H9 (cell line): ENCODE measurements around the gene OGFOD1. TPM values are rescaled to one million over a fixed set of nuclear protein-coding genes. Genes with fewer than 3 reads are reported as not detected.

Source experiments
- DNase-seq: peaks from one replicate; pipeline ENCODE4 v3.0.0-alpha.2; 2017
- H2AFZ ChIP-seq: one replicate; pipeline ENCODE4 v1.6.1; 2013; ENCODE audit warnings: mild to moderate bottlenecking, low read length, control low read depth, moderate library complexity
- H2AK5ac ChIP-seq: 2 replicates; pipeline ENCODE4 v1.6.1; 2013; ENCODE audit warnings: low read length, control low read depth, mixed read lengths; ENCODE audit not compliant: insufficient read length
- H2BK120ac ChIP-seq: one replicate; pipeline ENCODE4 v1.6.1; 2013; ENCODE audit warnings: low read depth, mild to moderate bottlenecking, low read length, control low read depth, inconsistent platforms; ENCODE audit not compliant: poor library complexity, severe bottlenecking
- H2BK12ac ChIP-seq: 2 replicates; pipeline ENCODE4 v1.6.1; 2013; ENCODE audit warnings: low read length, control low read depth, mixed read lengths, low read depth; ENCODE audit not compliant: insufficient read length
- H2BK15ac ChIP-seq: 2 replicates; pipeline ENCODE4 v1.6.1; 2013; ENCODE audit warnings: low read depth, low read length, control low read depth
- H2BK20ac ChIP-seq: one replicate; pipeline ENCODE4 v1.6.1; 2013; ENCODE audit warnings: low read depth, mild to moderate bottlenecking, low read length, control low read depth, inconsistent platforms; ENCODE audit not compliant: poor library complexity, severe bottlenecking
- H2BK5ac ChIP-seq: 2 replicates; pipeline ENCODE4 v1.6.1; 2013; ENCODE audit warnings: low read length, control low read depth, mixed read lengths; ENCODE audit not compliant: insufficient read length
- H3K14ac ChIP-seq: 2 replicates; pipeline ENCODE4 v1.6.1; 2013; ENCODE audit warnings: low read length, control low read depth; ENCODE audit not compliant: insufficient read depth
- H3K18ac ChIP-seq: 2 replicates; pipeline ENCODE4 v1.6.1; 2013; ENCODE audit warnings: low read depth, mild to moderate bottlenecking, mixed read lengths, low read length, control low read depth; ENCODE audit not compliant: insufficient read length
- H3K23ac ChIP-seq: 2 replicates; pipeline ENCODE4 v1.6.1; 2013; ENCODE audit warnings: low read length, control low read depth, mixed read lengths, low read depth; ENCODE audit not compliant: insufficient read length
- H3K23me2 ChIP-seq: 2 replicates; pipeline ENCODE4 v1.6.1; 2013; ENCODE audit warnings: low read depth, mild to moderate bottlenecking, mixed read lengths, low read length, control low read depth; ENCODE audit not compliant: insufficient read length, poor library complexity, severe bottlenecking
- H3K27ac ChIP-seq: 2 replicates; pipeline ENCODE4 v1.5.1; 2013; ENCODE audit warnings: low read length, control low read depth, mixed read lengths, low read depth; ENCODE audit not compliant: insufficient read length
- H3K27me3 ChIP-seq: 2 replicates; pipeline ENCODE4 v1.6.1; 2013; ENCODE audit warnings: low read length, control low read depth, inconsistent platforms; ENCODE audit not compliant: insufficient read depth
- H3K4ac ChIP-seq: 2 replicates; pipeline ENCODE4 v1.6.1; 2013; ENCODE audit warnings: low read depth, mild to moderate bottlenecking, control low read depth, inconsistent platforms, low read length, moderate library complexity
- H3K4me1 ChIP-seq: 2 replicates; pipeline ENCODE4 v1.6.1; 2013; ENCODE audit warnings: low read length, control low read depth, inconsistent platforms; ENCODE audit not compliant: insufficient read depth
- H3K4me2 ChIP-seq: 2 replicates; pipeline ENCODE4 v1.6.1; 2013; ENCODE audit warnings: low read length, control low read depth, mixed read lengths; ENCODE audit not compliant: insufficient read length, insufficient read depth
- H3K56ac ChIP-seq: 2 replicates; pipeline ENCODE4 v1.6.1; 2013; ENCODE audit warnings: low read depth, mild to moderate bottlenecking, mixed read lengths, low read length, control low read depth; ENCODE audit not compliant: insufficient read length
- H3K79me1 ChIP-seq: 2 replicates; pipeline ENCODE4 v1.6.1; 2013; ENCODE audit warnings: low read depth, mild to moderate bottlenecking, moderate library complexity, low read length, control low read depth, inconsistent platforms; ENCODE audit not compliant: insufficient read depth, poor library complexity, severe bottlenecking
- H3K79me2 ChIP-seq: 2 replicates; pipeline ENCODE4 v1.6.1; 2013; ENCODE audit warnings: low read length, control low read depth, inconsistent platforms; ENCODE audit not compliant: insufficient read depth
- H3K9ac ChIP-seq: 2 replicates; pipeline ENCODE4 v1.6.1; 2013; ENCODE audit warnings: low read length, control low read depth, mixed read lengths; ENCODE audit not compliant: insufficient read length; ENCODE audit errors: extremely low read depth
- H3K9me3 ChIP-seq: one replicate; pipeline ENCODE4 v1.6.1; 2013; ENCODE audit warnings: low read depth, low read length, inconsistent platforms; ENCODE audit not compliant: control insufficient read depth
- H3T11ph ChIP-seq: one replicate; pipeline ENCODE4 v1.6.1; 2013; ENCODE audit warnings: mild to moderate bottlenecking, low read length, control low read depth, inconsistent platforms
- H4K20me1 ChIP-seq: one replicate; pipeline ENCODE4 v1.6.1; 2013; ENCODE audit not compliant: control insufficient read depth, insufficient read length, insufficient read depth
- H4K5ac ChIP-seq: 2 replicates; pipeline ENCODE4 v1.6.1; 2013; ENCODE audit warnings: low read depth, mild to moderate bottlenecking, mixed read lengths, low read length, control low read depth; ENCODE audit not compliant: insufficient read length
- H4K8ac ChIP-seq: replicated peaks from 2 replicates; pipeline ENCODE4 v1.6.1; 2013; ENCODE audit warnings: low read length, control low read depth, mixed read lengths, low read depth; ENCODE audit not compliant: insufficient read length
- H4K91ac ChIP-seq: 2 replicates; pipeline ENCODE4 v1.6.1; 2013; ENCODE audit warnings: low read depth, mild to moderate bottlenecking, moderate library complexity, mixed read lengths, low read length, control low read depth; ENCODE audit not compliant: insufficient read length
- H3K27ac Mint-ChIP-seq, 3 experiments: 2 replicates in 2 of 3; 3 replicates in 1 of 3; pipeline ENCODE4 v1.8.0; 2020 to 2021; ENCODE audit warnings: mixed read lengths in 3 of 3, mild to moderate bottlenecking in 1 of 3, moderate library complexity in 1 of 3
- H3K27me3 Mint-ChIP-seq: 2 replicates; pipeline ENCODE4 v1.8.0; 2021; ENCODE audit warnings: low read depth, mild to moderate bottlenecking, moderate library complexity, mixed read lengths
- H3K36me3 Mint-ChIP-seq, 3 experiments: 2 replicates in 2 of 3; 3 replicates in 1 of 3; pipeline ENCODE4 v1.8.0; 2020 to 2021; ENCODE audit warnings: low read depth in 3 of 3, mixed read lengths in 3 of 3; ENCODE audit not compliant: insufficient read depth in 1 of 3
- H3K4me1 Mint-ChIP-seq, 2 experiments: 2 replicates each; pipeline ENCODE4 v1.8.0; 2020; ENCODE audit warnings: mixed read lengths in 2 of 2
- H3K4me3 Mint-ChIP-seq, 2 experiments: 2 replicates in 1 of 2; 3 replicates in 1 of 2; pipeline ENCODE4 v1.8.0; 2020 to 2021; ENCODE audit warnings: mild to moderate bottlenecking in 2 of 2, mixed read lengths in 2 of 2, moderate library complexity in 1 of 2
- H3K9me3 Mint-ChIP-seq, 2 experiments: 2 replicates in 1 of 2; 3 replicates in 1 of 2; pipeline ENCODE4 v1.8.0; 2020; ENCODE audit warnings: mild to moderate bottlenecking in 2 of 2, mixed read lengths in 2 of 2, moderate library complexity in 1 of 2
- WGBS: extraction: QIAGEN DNeasy Blood & Tissue Kit; methylation state at CpG from one replicate; pipeline ENCODE4 v1.1.7; 2013; ENCODE audit warnings: missing lambda C conversion rate, low lambda C conversion rate, mixed read lengths; ENCODE audit not compliant: insufficient read length; ENCODE audit errors: extremely low coverage; 5-methylcytosine and 5-hydroxymethylcytosine counted together
- long read RNA-seq: library from polyadenylated mRNA; unstranded; transcript quantifications from one replicate; pipeline ENCODE4 v2.0.0, GENCODE V29; 2020
- total RNA-seq: library from RNA; stranded (reverse); gene quantifications from 2 replicates; pipeline ENCODE4 v1.2.1, GENCODE V29; 2021
- TF ChIP-seq, protein P1 (sequence below): fragments of 200-600 bp; sonication (generic); conservative IDR thresholded peaks from 3 replicates; pipeline ENCODE4 v1.8.0; 2021; ENCODE audit warnings: antibody characterized with exemption, mild to moderate bottlenecking

The OGFOD1 gene
- total RNA-seq: 66.5 TPM in 2 replicates
- long read RNA-seq, full-length matches to known transcripts: 324 of 373 reads
- long read RNA-seq, partial matches to known transcripts: 19 of 373 reads
- long read RNA-seq, other reads (novel, unspliced or antisense): 30 of 373 reads

GRCh38 chr16:56450986-56451752 is at the start of gene OGFOD1, which contains the start of gene NUDT21:
OGFOD1 (plus strand) TSS chr16:56451554; CDS start chr16:56451613, 59 bp downstream.
NUDT21 (minus strand) TSS chr16:56451332; CDS start chr16:56451202, 130 bp downstream.
- H3K4ac ChIP-seq: no peak within 1 kb of the TSS
- H3K23ac ChIP-seq: no peak within 1 kb of the TSS
- no peak within 1 kb of the TSS for H2AFZ ChIP-seq
- peaks cover 34% of the 10 kb centered on the region for H3K79me2 ChIP-seq
- no peak within 1 kb of the TSS for H2BK5ac ChIP-seq
- Mint-ChIP-seq H3K36me3 (peaks cover 23 to 47% (median 43%) of the 10 kb centered on the region in 3 experiments), H3K4me3 (peak within 1 kb of the TSS; percentile 96 to 99), H3K27ac (peak within 1 kb of the TSS; percentile 94 to 99 (median 97)), H3K4me1 (peaks cover 17 to 23% of the 10 kb centered on the region in 2 experiments), H3K9me3 (no peaks in the 10 kb centered on the region; a peak in 1 of 5 replicates), H3K27me3 (no peaks in the 10 kb centered on the region)
- H3K9me3 ChIP-seq: no peaks in the 10 kb centered on the region
- TF ChIP-seq, protein P1, sequence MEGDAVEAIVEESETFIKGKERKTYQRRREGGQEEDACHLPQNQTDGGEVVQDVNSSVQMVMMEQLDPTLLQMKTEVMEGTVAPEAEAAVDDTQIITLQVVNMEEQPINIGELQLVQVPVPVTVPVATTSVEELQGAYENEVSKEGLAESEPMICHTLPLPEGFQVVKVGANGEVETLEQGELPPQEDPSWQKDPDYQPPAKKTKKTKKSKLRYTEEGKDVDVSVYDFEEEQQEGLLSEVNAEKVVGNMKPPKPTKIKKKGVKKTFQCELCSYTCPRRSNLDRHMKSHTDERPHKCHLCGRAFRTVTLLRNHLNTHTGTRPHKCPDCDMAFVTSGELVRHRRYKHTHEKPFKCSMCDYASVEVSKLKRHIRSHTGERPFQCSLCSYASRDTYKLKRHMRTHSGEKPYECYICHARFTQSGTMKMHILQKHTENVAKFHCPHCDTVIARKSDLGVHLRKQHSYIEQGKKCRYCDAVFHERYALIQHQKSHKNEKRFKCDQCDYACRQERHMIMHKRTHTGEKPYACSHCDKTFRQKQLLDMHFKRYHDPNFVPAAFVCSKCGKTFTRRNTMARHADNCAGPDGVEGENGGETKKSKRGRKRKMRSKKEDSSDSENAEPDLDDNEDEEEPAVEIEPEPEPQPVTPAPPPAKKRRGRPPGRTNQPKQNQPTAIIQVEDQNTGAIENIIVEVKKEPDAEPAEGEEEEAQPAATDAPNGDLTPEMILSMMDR: no peak
- peak; percentile 98 for DNase-seq
- H2BK12ac ChIP-seq: no peak within 1 kb of the TSS
- H2BK120ac ChIP-seq: no peak within 1 kb of the TSS
- H3K56ac ChIP-seq: no peak within 1 kb of the TSS
- H3K4me1 ChIP-seq: peaks cover 5% of the 10 kb centered on the region; the same call in 1 of the 2 replicates
- no peaks in the 10 kb centered on the region for H3K27me3 ChIP-seq
- H2BK15ac ChIP-seq: no peak within 1 kb of the TSS
- H3K4me2 ChIP-seq: peak within 1 kb of the TSS; percentile 94
- peaks cover 6% of the 10 kb centered on the region for H3K79me1 ChIP-seq
- H3K14ac ChIP-seq: peak within 1 kb of the TSS; percentile 93
- no peak within 1 kb of the TSS for H3K27ac ChIP-seq
- H3K18ac ChIP-seq: peak within 1 kb of the TSS; percentile 84
- H3K23me2 ChIP-seq: peaks cover 14% of the 10 kb centered on the region
- no peak within 1 kb of the TSS for H2BK20ac ChIP-seq
- H4K5ac ChIP-seq: no peak within 1 kb of the TSS
- no peak within 1 kb of the TSS for H3T11ph ChIP-seq
- H2AK5ac ChIP-seq: no peak within 1 kb of the TSS
- WGBS: no CpG with 5 or more reads among the region's 56 CpGs
- H4K8ac ChIP-seq: peak within 1 kb of the TSS; percentile 35
- peak within 1 kb of the TSS; percentile 95 for H3K9ac ChIP-seq
- H4K20me1 ChIP-seq: no peaks in the 10 kb centered on the region
- H4K91ac ChIP-seq: no peak within 1 kb of the TSS
